ENCODE results near the gene DKC1. TPM values are rescaled to one million over a fixed set of nuclear protein-coding genes. Genes with fewer than 3 reads are reported as not detected.

Gene DKC1
- 10 to 100 TPM; 49.1 to 62.9 (median 59.5) TPM for polyA plus RNA-seq (ENCODE audit: insufficient read length in 4 of 4)

GRCh38 chrX:154762537-154763296 is at the start of gene DKC1:
Gene DKC1, plus strand, starts transcription at chrX:154762864. Its CDS starts 102 bp downstream, at chrX:154762966.
- peak; percentile 81 to 88 (median 86) for DNase-seq (ENCODE audit: low read depth in 4 of 4, low spot score in 3 of 4)

- DNase-seq (ENCODE audit: low read depth in 4 of 4, low spot score in 3 of 4), result peak in 1 of 4 donors; percentile 31
These were observed 47.7 kb upstream of the DKC1 start for GRCh38 chrX:154714925-154715324.

GRCh38 chrX:154715825-154716224 is 46.8 kb upstream of the DKC1 start:
- DNase-seq (ENCODE audit: low read depth in 4 of 4, low spot score in 3 of 4), result no peak

DNA sequence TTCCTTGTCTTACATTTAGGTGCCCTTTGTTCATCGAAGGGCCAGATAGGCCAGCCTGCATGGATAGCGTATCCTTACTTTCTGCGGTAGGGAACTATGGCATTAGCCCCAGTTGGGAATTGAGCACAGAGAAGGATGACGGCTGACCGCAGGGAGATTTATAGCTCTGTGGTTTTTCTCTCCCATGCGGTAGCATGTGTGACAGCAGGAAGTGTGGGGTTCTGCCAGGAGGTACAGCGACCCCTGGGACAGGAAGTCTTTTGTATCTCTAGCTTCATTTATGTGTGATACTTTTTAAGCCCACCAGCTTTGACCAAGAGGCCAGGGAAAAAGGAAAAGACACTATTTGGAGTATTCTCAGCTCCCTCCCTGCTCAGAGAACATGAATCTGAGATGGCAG is 44.8 kb upstream of the DKC1 start:
- DNase-seq (ENCODE audit: low read depth in 4 of 4, low spot score in 3 of 4), result no peak

DNA sequence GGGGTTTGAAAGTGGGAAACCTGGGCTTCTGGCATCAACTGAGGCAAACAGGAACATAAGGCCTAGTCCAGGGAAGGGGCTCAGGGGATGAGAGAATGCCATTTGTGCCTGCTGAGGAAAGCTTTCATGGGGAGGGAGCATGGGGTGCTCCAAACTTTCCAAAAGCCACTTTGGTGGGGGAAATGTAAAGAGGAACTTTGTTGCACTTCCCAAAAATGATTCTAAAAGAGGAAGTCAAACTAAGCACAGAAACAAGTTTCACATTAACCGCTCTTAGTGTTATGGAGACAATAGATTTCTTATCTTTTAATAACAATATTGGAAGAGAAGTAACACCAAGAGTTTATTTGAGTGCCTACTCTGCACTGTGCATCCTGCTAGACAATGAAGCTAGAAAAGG is 44.0 kb upstream of the DKC1 start:
- DNase-seq (ENCODE audit: low read depth in 4 of 4, low spot score in 3 of 4), result no peak

DNA sequence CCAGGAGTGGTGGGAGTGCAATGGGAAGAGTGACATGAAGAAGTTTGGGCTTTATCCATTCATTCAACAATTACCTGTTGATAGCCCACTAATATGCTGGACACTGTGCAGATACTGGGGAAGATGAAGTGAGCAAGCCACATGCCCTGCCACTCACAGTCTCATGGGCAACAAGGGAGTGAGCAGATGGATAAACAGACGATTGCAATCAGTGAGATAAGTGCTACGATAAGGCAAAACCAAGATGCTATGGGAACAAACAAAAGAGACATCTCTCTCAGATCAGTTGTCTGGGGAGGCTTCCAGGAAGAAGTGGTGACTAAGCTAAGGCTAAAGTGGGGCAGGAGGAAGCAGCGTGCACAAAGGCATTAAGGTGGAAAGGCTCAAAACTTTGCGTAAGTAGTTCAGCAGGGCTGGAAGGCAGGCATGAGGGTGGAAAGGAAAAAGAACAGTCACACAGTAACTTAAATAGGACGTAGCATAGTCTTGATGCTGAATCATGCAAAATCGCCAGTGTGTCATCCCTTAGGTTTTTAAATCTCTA is 43.5 kb upstream of the DKC1 start:
- DNase-seq (ENCODE audit: low read depth in 4 of 4, low spot score in 3 of 4), result no peak

- no peak for DNase-seq (ENCODE audit: low read depth in 4 of 4, low spot score in 3 of 4)
These were observed 42.6 kb upstream of the DKC1 start for GRCh38 chrX:154720067-154720466.

GRCh38 chrX:154721155-154721554 is 41.5 kb upstream of the DKC1 start:
- DNase-seq (ENCODE audit: low read depth in 4 of 4, low spot score in 3 of 4), result no peak

DNA sequence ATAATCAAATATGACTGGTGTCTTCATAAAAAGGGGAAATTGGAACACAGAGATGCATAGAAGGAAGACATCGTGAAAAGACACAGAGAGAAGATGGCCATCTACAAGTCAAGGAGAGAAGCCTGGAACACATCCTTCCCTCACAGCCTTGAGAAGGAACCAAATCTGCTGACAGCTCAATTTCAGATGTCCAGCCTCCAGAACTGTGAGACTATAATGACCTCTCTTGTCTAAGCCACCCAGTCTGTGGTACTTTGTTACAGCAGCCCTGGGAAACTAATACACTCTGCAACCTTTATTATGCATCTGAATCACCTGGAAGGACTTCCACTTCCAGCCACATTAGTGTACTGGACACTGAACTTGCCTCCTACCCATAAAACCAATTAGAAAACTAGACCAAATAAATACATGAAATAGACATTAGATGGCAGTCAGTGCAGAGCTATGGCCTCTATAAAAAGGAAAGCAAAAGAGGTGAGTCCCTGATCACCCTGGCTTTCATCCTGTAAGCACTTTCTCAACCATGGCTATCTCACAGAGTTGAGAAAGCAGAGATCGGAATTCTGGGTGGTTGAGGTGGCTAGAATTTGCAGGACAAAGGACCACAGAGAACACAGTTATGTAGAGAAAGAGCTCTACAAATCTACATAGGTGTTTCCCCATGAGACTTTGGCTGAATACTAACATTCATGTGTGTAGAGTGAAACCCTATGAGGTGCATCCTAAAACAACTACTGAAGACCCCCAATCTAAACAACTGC is 37.5 kb upstream of the DKC1 start:
- DNase-seq (ENCODE audit: low read depth in 4 of 4, low spot score in 3 of 4), result no peak

DNA sequence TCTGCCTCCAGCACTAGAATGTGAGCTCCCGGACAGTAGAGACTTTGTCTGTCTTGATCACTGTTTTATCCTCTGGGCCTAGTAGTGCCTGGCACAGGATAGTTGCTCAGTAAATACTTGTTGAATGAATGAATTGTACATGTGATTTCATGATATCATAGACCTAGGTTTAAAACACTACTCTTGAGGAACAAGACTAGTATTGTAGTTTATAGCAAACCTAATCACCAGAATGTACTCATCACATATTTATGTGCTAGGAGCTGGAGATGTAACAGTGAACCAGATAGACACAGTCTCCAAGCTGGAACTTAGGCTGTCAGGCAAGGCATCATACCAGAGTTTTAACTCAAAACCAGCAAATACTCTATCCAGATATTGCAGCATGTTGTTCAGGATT is 35.2 kb upstream of the DKC1 start:
- no peak for DNase-seq (ENCODE audit: low read depth in 4 of 4, low spot score in 3 of 4)

DNA sequence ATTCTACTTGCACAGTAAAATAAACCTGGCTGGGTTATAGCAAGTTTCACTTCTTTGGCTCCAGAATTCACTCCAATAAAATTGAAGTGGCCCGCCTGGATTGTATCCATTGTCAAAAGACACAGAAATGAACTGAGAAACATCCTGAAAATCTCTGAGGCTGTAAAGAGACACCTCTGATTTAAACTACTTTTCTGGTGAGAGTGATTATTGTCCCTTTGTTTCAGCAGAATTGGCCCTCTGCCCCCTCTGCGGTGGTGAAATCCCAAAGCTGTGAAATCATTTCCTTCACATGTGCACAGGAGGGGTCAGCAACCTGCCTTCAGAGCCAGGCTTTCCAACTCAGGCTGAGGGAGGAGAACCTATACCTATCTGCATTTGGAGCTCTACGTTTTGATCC is 34.8 kb upstream of the DKC1 start:
- no peak for DNase-seq (ENCODE audit: low read depth in 4 of 4, low spot score in 3 of 4)

GRCh38 chrX:154728431-154729190 is 34.1 kb upstream of the DKC1 start:
- DNase-seq (ENCODE audit: low read depth in 4 of 4, low spot score in 3 of 4), result no peak

GRCh38 chrX:154729439-154729838 is 33.2 kb upstream of the DKC1 start:
- no peak for DNase-seq (ENCODE audit: low read depth in 4 of 4, low spot score in 3 of 4)

DNA sequence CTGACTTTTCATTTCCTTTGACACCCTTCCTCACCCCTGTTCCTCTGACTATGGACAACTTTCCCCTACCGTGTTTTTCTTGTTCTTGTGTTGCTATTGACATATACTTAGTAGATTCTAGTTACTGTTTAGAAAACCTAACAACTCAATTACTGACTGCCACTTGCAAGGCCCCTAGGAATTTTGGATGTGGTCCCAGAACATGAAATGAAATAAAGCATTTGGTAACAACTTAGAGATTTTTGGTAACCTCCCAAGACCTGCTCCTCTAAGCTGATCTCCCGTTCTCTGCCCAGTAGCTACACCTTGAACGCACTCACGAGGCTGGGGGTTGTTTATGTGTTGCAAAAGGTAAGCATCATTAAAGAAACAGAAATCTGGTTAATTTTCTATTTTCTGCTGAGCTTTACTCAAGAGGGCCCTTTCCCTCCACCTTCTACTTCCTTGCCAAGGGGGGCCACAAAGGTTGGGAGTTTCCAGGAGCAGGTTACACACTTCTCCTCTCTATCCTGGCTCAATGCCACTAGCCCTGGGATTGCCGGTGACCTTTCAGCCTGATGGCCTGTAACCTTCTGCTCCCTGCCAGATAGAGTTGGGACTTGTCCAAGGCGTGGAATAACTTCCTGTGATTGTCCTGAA is 32.3 kb upstream of the DKC1 start:
- no peak for DNase-seq (ENCODE audit: low read depth in 4 of 4, low spot score in 3 of 4)

DNA sequence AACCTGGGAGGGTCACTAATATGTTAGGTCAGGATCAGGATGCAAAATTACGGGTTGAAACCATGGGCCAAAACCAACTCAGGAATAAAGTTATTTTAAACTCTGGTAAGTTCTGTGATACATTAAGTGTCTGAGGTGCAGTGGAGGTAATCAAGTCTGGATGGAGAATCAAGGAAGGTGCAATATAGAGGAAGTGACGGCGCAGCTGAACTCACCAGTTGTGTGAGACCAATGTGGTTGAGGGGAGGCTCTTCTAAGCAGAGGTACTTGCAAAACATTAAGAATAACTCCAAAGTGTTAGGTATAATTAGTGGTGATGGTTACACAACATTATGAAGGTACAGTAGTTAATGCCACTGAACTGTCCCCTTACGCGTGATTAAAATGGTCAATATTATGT is 31.5 kb upstream of the DKC1 start:
- DNase-seq (ENCODE audit: low read depth in 4 of 4, low spot score in 3 of 4), result no peak

DNA sequence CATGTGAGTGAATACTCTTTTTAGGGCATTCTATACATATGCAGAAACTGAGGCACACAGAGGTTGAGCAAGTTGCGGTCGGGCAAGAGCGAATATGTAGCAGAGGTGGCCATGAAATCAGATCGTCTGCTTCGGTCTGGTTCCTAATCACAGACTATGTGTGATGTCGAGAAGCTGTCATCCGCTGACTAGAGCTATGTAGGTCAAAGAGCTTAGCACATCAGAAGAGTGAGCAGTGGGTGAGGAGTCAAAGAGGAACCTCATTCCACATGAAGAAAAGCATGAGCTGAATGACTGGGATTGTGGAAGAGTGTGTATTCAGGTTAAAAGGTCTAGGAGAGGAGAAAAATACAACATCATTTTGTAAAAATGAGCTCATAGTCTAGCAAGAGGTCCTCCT is 30.8 kb upstream of the DKC1 start:
- no peak for DNase-seq (ENCODE audit: low read depth in 4 of 4, low spot score in 3 of 4)

DNA sequence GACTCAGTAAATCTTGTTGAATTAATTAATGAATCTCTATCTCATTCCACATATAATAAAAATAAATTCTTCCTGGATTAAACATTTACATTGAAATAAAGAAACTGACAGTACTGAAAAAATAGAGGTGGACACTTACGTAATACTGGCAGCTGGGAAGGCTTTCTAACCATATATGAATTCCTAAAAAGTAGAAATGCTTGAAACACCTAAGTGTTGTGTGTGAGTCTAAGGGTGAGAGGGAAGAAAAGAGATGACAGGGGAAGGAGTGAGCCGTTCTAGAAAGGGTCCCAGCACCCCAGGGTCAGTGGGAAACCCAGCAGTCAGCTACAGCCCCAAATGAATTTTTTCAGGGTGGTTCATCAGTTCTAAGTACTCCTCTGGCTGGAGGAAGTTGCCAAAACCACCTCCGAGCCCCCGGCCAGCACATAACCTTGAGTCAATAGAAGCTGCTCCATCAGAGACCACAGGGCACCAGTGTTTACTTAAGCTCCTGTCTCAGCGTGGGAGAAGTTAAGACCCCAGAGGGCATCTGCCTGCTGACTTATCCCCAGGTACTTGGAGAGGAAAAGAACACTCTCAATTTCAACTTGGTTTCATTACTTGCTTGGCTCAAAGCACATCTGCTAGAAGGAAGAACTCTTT is 30.1 kb upstream of the DKC1 start:
- DNase-seq (ENCODE audit: low read depth in 4 of 4, low spot score in 3 of 4), result no peak

GRCh38 chrX:154733066-154733425 is 29.6 kb upstream of the DKC1 start:
- DNase-seq (ENCODE audit: low read depth in 4 of 4, low spot score in 3 of 4), result no peak

- no peak for DNase-seq (ENCODE audit: low read depth in 4 of 4, low spot score in 3 of 4)
These were observed 28.4 kb upstream of the DKC1 start for GRCh38 chrX:154734061-154734781.

Data from right renal pelvis (tissue), 4 donors.